ENCODE results near the gene TP73. TPM values are rescaled to one million over a fixed set of nuclear protein-coding genes. Genes with fewer than 3 reads are reported as not detected.

The TP73 gene
- polyA plus RNA-seq, 1 donor from 2014 or later = not detected

DNA sequence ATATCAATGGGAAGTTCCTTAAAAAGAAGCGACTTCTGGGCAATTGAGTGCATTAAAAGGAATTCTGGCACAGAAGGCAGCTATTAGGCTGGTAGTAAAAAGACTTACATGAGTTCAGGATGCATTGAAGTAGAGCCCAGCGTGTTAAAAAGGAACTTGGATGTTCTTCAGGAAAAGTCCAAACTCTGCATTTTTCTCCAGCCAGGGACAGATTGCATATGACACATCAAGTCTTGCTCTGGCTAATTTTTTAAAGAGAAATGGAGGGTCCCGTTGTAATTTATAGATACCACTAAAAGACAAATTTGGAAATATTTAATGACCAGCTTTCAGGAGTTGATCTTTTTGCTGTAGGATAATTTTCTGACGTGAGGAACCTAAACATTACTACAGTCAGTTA, 26.3 kb upstream of the TP73 start:
- Histone ChIP-seq H3K9me3 (ENCODE audit: low read length) (no peaks in the 10 kb centered on the region), H3K36me3 (ENCODE audit: insufficient read depth, low read length) (no peaks in the 10 kb centered on the region), H3K9me2 (ENCODE audit: insufficient read depth, low read length) (no peaks in the 10 kb centered on the region), H4K20me1 (ENCODE audit: insufficient read depth) (peaks cover 5% of the 10 kb centered on the region), H2AFZ (ENCODE audit: low read depth, low read length) (no peak overlapping the region), H3K9ac (ENCODE audit: low read length) (peak overlapping the region; percentile 65), H3K4me3 (ENCODE audit: low read length) (peak overlapping the region; percentile 100), H3K79me2 (replicated peaks; ENCODE audit: insufficient read depth, low read length) (peaks cover 10% of the 10 kb centered on the region), H3K27ac (ENCODE audit: low read length) (no peak overlapping the region), H3K4me2 (ENCODE audit: low read length) (peak overlapping the region; percentile 73), H3F3A (ENCODE audit: insufficient read depth, low read length, poor library complexity, severe bottlenecking) (no peaks in the 10 kb centered on the region), H3K27me3 (ENCODE audit: insufficient read depth, low read depth, low read length) (no peaks in the 10 kb centered on the region)
- TF ChIP-seq POLR2AphosphoS5 (IDR thresholded peaks at IDR 0.05) (no peak), RAD21 (conservative IDR thresholded peaks at IDR 0.05) (no peak), CTCF (IDR thresholded peaks at IDR 0.05; ENCODE audit: poor library complexity, severe bottlenecking) (no peak), SMC3 (conservative IDR thresholded peaks at IDR 0.05; ENCODE audit: poor library complexity) (no peak), MXI1 (conservative IDR thresholded peaks at IDR 0.05; ENCODE audit: poor library complexity, severe bottlenecking) (no peak), EP300 (conservative IDR thresholded peaks at IDR 0.05; ENCODE audit: poor library complexity, severe bottlenecking) (no peak), TAF1 (IDR thresholded peaks at IDR 0.05; ENCODE audit: low read depth) (no peak), EZH2 (IDR thresholded peaks at IDR 0.05; ENCODE audit: borderline replicate concordance, insufficient read depth, low read length, poor library complexity, severe bottlenecking) (no peak)
- TF ChIP-seq, protein P1, sequence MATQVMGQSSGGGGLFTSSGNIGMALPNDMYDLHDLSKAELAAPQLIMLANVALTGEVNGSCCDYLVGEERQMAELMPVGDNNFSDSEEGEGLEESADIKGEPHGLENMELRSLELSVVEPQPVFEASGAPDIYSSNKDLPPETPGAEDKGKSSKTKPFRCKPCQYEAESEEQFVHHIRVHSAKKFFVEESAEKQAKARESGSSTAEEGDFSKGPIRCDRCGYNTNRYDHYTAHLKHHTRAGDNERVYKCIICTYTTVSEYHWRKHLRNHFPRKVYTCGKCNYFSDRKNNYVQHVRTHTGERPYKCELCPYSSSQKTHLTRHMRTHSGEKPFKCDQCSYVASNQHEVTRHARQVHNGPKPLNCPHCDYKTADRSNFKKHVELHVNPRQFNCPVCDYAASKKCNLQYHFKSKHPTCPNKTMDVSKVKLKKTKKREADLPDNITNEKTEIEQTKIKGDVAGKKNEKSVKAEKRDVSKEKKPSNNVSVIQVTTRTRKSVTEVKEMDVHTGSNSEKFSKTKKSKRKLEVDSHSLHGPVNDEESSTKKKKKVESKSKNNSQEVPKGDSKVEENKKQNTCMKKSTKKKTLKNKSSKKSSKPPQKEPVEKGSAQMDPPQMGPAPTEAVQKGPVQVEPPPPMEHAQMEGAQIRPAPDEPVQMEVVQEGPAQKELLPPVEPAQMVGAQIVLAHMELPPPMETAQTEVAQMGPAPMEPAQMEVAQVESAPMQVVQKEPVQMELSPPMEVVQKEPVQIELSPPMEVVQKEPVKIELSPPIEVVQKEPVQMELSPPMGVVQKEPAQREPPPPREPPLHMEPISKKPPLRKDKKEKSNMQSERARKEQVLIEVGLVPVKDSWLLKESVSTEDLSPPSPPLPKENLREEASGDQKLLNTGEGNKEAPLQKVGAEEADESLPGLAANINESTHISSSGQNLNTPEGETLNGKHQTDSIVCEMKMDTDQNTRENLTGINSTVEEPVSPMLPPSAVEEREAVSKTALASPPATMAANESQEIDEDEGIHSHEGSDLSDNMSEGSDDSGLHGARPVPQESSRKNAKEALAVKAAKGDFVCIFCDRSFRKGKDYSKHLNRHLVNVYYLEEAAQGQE (IDR thresholded peaks at IDR 0.05; ENCODE audit: borderline replicate concordance) = no peak

DNA sequence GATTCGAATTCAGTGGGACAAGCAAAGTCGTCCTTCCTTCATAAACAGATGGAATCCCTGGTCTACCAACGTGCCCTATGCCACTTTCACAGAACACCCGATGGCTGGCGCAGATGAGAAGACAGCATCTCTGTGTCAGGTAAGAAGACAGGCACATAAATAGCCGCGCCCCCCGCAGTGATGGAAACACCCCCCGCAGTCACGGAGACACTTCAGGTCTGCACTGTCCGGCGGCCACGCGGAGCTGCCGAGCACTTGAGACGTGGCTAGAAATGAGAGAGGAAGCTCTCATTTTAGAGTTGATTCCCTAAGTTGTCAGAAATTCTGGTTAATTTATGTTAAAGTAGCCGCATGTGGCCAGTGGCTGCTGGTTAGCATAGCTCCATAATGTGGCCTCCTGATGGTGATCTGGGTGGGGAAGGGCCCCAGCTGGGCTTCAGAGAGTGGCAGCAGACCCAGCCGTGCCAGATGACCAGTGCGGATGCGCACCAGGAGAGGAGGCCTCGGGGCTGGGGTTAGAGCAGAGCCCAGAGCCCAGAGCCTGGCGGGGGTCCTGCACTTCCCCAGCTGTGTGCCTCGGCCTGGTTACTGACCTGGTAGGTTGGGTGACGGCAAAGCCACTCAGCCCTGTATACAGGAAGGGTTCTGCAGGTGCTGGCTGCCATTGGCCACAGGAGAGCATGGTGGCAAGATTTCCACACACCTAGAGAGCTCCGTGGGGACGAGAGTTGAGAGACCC, 24.6 kb upstream of the TP73 start:
- Histone ChIP-seq H4K20me1 (ENCODE audit: insufficient read depth) (peaks cover 5% of the 10 kb centered on the region), H3K9ac (ENCODE audit: low read length) (no peak overlapping the region), H3K27me3 (ENCODE audit: insufficient read depth, low read depth, low read length) (no peaks in the 10 kb centered on the region), H3K9me3 (ENCODE audit: low read length) (no peaks in the 10 kb centered on the region), H3F3A (ENCODE audit: insufficient read depth, low read length, poor library complexity, severe bottlenecking) (no peaks in the 10 kb centered on the region), H3K36me3 (ENCODE audit: insufficient read depth, low read length) (no peaks in the 10 kb centered on the region), H3K4me2 (ENCODE audit: low read length) (no peak overlapping the region), H3K9me2 (ENCODE audit: insufficient read depth, low read length) (no peaks in the 10 kb centered on the region), H2AFZ (ENCODE audit: low read depth, low read length) (no peak overlapping the region), H3K27ac (ENCODE audit: low read length) (no peak overlapping the region), H3K4me3 (ENCODE audit: low read length) (no peak overlapping the region), H3K79me2 (replicated peaks; ENCODE audit: insufficient read depth, low read length) (peaks cover 10% of the 10 kb centered on the region)
- TF ChIP-seq SMC3 (conservative IDR thresholded peaks at IDR 0.05; ENCODE audit: poor library complexity) (no peak), POLR2AphosphoS5 (IDR thresholded peaks at IDR 0.05) (no peak), MXI1 (conservative IDR thresholded peaks at IDR 0.05; ENCODE audit: poor library complexity, severe bottlenecking) (no peak), CTCF (IDR thresholded peaks at IDR 0.05; ENCODE audit: poor library complexity, severe bottlenecking) (no peak), RAD21 (conservative IDR thresholded peaks at IDR 0.05) (no peak), EP300 (conservative IDR thresholded peaks at IDR 0.05; ENCODE audit: poor library complexity, severe bottlenecking) (no peak), EZH2 (IDR thresholded peaks at IDR 0.05; ENCODE audit: borderline replicate concordance, insufficient read depth, low read length, poor library complexity, severe bottlenecking) (no peak)
- TF ChIP-seq, protein P1 (IDR thresholded peaks at IDR 0.05; ENCODE audit: borderline replicate concordance) = no peak

All from neural cell (in vitro differentiated cells).